Activated CD4-positive, alpha-beta T cell treated with anti-CD3 and anti-CD28 coated beads, Interleukin-2, amount 50 U/mL, for 4 hours (primary cell): ENCODE data around the gene ASAP2.

ENCODE experiments used
- DNase-seq, 2 experiments: peaks; one replicate each; pipeline ENCODE4 v3.0.0-alpha.2; 2020

Gene ASAP2

GRCh38 chr2:9279426-9279825 is 72.8 kb downstream of the ASAP2 start:
- no peak for DNase-seq

- no peak for DNase-seq
Observed at GRCh38 chr2:9280224-9280623, 73.6 kb downstream of the ASAP2 start.

- no peak for DNase-seq
Observed at GRCh38 chr2:9281145-9281544, 74.5 kb downstream of the ASAP2 start.

GRCh38 chr2:9282128-9283112 is 75.8 kb downstream of the ASAP2 start:
- DNase-seq = no peak

- no peak for DNase-seq
Observed at GRCh38 chr2:9284521-9285297, 78.1 kb downstream of the ASAP2 start.

- no peak for DNase-seq
Observed at GRCh38 chr2:9285385-9285920, 78.8 kb downstream of the ASAP2 start.

GRCh38 chr2:9285921-9286320 is 79.3 kb downstream of the ASAP2 start:
- DNase-seq = no peak

GRCh38 chr2:9286554-9287399 is 80.2 kb downstream of the ASAP2 start:
- no peak for DNase-seq

- DNase-seq = no peak
Observed at GRCh38 chr2:9287400-9288045, 80.9 kb downstream of the ASAP2 start.

- no peak for DNase-seq
Observed at GRCh38 chr2:9288233-9288632, 81.6 kb downstream of the ASAP2 start.

- no peak for DNase-seq
Observed at GRCh38 chr2:9288681-9289338, 82.2 kb downstream of the ASAP2 start.

GRCh38 chr2:9291331-9291730 is 84.7 kb downstream of the ASAP2 start:
- no peak for DNase-seq

- no peak for DNase-seq
Observed at GRCh38 chr2:9291866-9292265, 85.3 kb downstream of the ASAP2 start.

GRCh38 chr2:9292426-9292825 is 85.8 kb downstream of the ASAP2 start:
- no peak for DNase-seq

- DNase-seq = no peak
Observed at GRCh38 chr2:9294764-9295163, 88.2 kb downstream of the ASAP2 start.

- DNase-seq = no peak
Observed at GRCh38 chr2:9296559-9296958, 89.9 kb downstream of the ASAP2 start.

GRCh38 chr2:9297156-9297555 is 90.5 kb downstream of the ASAP2 start:
- DNase-seq = no peak

GRCh38 chr2:9297807-9298206 is 91.2 kb downstream of the ASAP2 start:
- DNase-seq = no peak

GRCh38 chr2:9298583-9298982 is 92.0 kb downstream of the ASAP2 start:
- no peak for DNase-seq

GRCh38 chr2:9299161-9300100 is 92.8 kb downstream of the ASAP2 start:
- no peak for DNase-seq
